Lung microvascular endothelial cell (primary cell): ENCODE data around the gene TSNAXIP1. TPM values are rescaled to one million over a fixed set of nuclear protein-coding genes. Genes with fewer than 3 reads are reported as not detected.
A peak's percentile ranks its signal among the peaks of the same experiment; 100 is the strongest.
"Not testable (repeated sequence)": the region's sequence is repeated elsewhere in the genome, so short reads cannot be mapped to it uniquely, and the experiment has no call there.

ENCODE experiments used
- DNase-seq, 2 donors: peaks; one replicate each; pipeline versions ENCODE4 v3.0.0 to v3.0.0-alpha.2; 2010; ENCODE audit warnings: low read depth in 2 of 2
- total RNA-seq: library from RNA; depleted of rRNA; stranded (reverse); fragments of >200 nt; gene quantifications from 2 replicates; pipeline ENCODE4 v1.2.1, GENCODE V29; 2014

The TSNAXIP1 gene
- total RNA-seq, 1 donor from 2014 or later, result 0.40 TPM

DNA sequence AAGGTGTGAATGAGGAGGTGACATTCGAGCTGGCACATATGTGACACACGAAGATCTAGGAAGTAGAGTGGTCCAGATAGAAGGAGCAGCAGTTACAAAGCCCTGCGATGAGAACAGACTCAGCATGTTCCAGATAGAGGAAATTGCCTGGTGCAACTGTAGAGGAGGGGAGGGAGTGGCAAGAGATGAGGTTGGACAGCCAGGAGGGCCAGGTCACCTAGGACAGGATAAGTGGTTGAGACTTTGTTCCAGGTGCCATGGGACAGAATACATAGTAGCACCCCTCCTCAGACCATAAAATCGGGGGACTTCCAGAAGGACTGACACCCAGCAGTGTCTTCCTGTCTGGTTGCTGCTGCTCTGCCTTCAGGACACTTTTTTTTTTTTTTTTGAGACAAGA is 51.8 kb downstream of the TSNAXIP1 start:
- DNase-seq, result no peak

DNA sequence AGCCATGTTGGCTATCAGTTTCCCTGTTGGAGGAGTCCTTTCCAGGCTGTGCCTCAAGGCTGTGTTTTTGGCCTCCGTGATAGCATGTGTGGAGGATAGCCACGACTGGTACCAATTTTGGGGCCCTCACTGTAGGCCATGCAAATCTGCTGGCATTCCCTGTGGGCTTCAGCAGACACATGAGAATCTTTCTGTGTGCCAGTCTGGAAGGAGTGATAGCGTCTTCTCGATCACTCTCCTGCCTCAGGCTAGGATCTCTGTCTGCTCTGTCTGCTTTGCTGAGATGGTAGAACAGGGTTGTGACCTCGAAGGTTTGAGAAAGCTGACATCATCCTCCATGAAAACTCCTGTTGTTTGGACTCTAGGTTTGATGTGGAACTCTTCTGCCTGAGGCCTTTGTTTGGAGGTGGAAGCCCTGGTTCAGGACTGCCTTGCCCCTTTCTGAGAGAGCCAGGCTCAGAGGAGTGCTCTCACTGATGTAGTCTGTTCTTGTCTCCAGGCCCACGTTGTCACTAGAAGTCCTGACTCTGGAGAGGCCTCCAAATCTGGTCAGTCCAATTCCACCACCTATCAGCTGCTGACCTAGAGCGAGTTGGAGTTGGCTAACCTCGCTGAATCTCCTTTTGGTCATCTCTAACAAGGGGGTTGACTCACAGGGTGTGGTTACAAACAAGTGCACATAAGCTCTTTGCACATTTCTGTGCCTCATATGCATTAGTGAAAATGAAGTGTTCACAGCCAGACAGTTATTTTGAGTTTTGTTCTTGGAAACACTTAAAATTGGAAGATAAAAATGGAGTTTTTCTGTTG is 54.1 kb downstream of the TSNAXIP1 start:
- peak in 1 of 2 donors; percentile 39 for DNase-seq

- no peak for DNase-seq
Measured at GRCh38 chr16:67861877-67862276, 55.2 kb downstream of the TSNAXIP1 start.

DNA sequence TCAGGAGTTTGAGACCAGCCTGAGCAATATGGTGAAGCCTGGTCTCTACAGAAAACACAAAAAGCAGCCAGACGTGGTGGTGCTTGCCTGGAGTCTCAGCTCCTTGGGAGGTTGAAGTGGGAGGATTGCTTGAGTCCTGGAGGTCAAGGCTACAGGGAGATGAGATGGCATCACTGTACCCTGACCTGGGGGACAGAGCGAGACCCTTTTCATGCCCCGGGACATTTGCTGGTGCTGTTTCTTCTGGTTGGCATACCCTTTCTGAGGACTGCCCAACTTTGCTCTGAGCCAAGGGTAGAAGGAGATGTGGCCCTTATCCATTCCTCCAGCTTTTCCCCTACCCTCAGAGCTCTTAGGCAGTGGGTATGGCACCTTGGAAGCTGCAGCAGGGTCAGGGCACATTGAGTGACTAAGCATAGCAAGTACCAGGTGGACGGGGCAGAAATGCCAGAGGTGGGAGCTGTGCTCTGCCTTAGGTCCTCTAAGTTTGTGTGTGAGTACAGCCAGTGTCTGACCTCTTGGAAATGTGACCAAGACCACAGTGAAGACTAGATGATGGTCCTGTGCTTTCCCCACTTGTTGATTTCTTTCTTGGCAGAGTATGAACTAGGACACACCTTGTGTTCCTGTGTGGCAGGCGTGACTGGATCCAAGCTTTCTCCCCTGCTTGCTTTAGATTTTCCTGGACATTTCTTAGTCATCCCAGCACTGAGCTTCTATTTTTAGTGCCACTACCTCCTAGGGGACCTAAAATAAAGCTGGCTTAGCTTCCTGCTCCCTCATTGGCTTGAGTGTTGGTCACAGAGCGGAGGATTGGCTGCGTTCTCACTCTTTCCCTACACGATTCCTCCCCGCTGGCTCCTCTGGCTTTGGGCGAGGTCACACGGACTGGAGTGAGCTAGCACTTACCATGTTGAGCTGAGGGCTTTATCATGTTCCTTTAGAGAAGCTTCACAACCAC is 56.2 kb downstream of the TSNAXIP1 start:
- peak in 1 of 2 donors; percentile 32 for DNase-seq

- not testable (repeated sequence) for DNase-seq
Measured at GRCh38 chr16:67864044-67864443, 57.4 kb downstream of the TSNAXIP1 start.

DNA sequence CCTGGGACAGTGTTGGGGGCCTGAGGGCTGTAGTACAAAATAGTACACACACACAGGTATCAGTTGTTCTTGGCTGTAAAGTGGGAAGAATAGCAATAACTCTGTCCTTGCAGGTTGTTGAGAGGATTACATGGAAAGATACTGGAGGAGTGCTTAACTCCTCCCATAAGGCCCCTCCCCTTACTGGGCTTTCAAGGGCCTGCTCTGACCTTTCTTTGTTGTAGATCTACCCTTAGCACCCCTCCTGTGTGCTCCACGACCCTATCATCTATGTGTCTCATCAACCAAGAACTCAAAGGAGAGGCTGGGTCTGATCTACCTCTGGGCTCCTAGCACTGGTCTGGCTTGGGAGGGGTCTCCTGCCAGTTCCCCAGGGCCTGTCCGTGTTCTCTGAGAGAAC is 57.9 kb downstream of the TSNAXIP1 start:
- DNase-seq, result no peak

DNA sequence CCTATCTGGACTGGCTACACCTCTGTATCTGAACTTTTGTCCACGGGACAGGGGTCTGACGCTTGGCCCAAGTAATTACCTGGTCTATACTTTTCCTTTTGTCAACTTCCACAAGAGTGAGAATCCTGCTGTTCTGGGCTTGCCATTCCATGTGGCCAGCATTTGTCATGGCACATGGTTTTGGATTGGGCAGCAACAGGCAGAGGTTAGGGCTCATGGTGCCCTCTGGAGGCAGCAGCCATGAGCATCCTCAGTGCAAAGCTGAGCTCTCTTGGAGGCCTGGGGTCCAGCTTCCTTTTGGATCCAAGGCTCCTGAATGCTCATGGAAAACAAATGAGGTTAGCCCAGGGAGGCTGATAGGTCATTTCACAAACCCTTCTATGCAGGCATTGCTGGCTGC is 58.6 kb downstream of the TSNAXIP1 start:
- DNase-seq, result peak; percentile 53 to 61

DNA sequence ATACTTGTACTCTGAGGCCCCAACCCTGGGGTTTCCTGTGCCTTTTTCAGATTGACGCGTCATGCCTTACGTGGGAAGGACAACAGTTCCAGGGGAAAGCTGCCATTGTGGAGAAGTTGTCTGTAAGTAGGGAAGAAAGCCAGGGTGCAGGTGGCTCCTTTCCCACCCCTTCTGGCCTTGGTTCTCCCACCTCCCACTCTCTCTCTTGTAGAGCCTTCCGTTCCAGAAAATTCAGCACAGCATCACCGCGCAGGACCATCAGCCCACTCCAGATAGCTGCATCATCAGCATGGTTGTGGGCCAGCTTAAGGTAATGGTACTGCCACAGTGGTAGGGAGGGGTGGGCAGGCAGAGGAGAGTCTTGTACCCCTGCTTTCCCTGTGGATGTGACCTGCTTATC is 61.6 kb downstream of the TSNAXIP1 start:
- DNase-seq, result no peak

DNA sequence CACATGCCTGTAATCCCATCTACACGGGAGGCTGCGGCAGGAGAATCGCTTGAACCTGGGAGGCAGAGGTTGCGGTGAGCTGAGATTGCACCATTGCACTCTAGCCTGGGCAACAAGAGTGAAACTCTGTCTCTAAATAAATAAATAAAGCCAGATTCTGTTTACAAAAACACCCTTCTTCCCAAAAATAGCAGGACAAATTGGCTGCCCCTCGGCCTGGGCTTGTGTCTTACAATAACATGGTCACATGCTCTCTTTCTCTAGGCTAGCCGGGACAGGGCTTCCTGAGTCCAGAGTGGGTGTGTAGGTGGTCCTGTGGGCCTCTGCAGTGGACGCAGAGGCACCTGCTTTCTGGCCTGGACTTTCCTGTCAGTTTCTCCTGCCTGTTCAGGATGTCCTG is 63.0 kb downstream of the TSNAXIP1 start:
- no peak for DNase-seq

DNA sequence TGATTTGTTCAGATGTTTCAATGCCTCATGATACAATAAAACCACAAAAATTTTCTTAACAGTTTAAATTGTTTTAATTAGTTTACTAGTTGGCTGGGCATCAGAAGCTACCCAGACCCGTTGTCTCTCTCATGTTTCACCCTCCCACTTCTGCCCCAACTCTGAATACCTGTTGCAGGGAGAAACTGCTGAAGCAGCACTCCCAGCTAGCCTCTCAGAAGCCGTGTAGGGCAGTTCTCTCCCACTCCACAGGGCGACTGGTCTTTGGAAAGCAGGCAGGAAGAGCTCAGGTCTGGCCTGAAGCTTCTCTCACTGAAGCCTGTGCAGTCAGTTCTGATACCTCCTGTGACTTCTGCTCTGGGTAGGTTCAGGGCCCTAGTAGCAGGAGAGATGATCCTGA is 64.6 kb downstream of the TSNAXIP1 start:
- no peak for DNase-seq

DNA sequence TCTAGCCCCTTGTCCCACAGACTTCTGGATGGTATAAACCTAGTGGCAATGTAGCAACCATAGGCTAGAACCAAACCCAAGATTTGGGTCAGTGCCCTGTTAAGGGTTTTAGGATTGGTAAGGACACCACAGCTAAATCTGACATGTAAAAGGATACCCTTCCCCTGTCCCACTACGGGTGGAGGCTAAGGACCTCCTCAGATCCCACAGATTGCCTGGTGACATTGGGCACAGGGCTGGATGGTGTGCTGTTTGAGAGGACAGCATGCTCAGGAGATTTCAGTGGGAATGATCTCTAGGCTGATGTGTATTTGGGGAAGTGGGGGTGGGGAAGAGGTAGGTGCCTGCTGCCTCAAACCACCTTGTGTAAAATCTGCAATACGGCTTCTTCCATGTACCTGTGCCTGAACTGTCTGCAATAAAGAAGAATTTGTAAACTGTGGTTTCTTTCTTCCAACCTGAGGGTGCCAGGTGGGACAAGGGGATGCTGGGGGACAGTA is 65.5 kb downstream of the TSNAXIP1 start:
- DNase-seq, result no peak

- DNase-seq, result peak; percentile 89 to 90
Measured at GRCh38 chr16:67872631-67873434, 66.1 kb downstream of the TSNAXIP1 start, which contains the start of gene EDC4. Gene EDC4, plus strand, starts transcription at chr16:67873052. Its CDS starts 210 bp downstream, at chr16:67873262.

GRCh38 chr16:67873435-67874370 is 67.0 kb downstream of the TSNAXIP1 start:
- DNase-seq, result no peak

DNA sequence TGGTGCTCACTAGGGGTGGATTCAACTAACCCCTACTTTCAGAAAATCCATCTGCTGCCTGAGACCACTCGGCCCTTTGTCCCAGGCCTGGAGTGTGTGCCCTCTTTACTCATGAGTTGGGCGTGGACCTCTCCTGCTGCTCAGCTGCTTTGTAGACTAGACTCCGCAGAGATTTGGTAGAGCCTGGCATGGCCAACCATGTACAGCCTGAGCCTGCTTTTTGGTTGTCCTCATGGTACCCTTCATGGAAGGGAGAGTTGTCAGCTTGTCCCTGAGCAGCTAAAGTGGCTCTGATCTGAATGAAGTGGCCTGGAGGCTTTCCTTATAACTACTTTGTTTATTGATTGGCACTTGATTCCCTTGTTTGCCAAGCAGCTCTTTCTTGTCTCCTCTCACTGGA is 67.7 kb downstream of the TSNAXIP1 start:
- no peak for DNase-seq

DNA sequence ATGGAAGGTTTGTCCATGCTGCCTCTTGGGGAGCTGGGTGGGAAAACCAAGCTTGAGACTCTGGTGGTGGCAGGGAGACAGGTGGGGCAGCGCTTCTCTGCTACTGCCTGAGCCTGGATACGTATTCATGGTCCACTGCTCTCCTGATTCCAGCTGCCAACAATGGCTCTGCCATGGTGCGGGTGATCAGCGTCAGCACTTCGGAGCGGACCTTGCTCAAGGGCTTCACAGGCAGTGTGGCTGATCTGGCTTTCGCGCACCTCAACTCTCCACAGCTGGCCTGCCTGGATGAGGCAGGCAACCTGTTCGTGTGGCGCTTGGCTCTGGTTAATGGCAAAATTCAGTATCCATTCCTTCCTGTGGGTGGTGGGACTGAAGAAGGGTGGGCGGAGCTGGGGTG is 70.4 kb downstream of the TSNAXIP1 start:
- no peak for DNase-seq

Other genes with a start within 250 kb of the TSNAXIP1 start
- gene CTCF, start 244.4 kb upstream of the TSNAXIP1 start, total RNA-seq, result 17.2 and 24.8 TPM in 2 replicates
- gene CARMIL2, start 161.7 kb upstream of the TSNAXIP1 start, total RNA-seq, result 0.44 and 0.79 TPM in 2 replicates
- gene ACD, start 146.6 kb upstream of the TSNAXIP1 start, total RNA-seq, result 8.3 and 10.5 TPM in 2 replicates
- 2.6 and 4.8 TPM in 2 replicates for gene PARD6A, start 145.9 kb upstream of the TSNAXIP1 start, total RNA-seq
- 7.0 and 8.5 TPM in 2 replicates for gene ENKD1, start 140.1 kb upstream of the TSNAXIP1 start, total RNA-seq
- 2.6 and 2.8 TPM in 2 replicates for gene C16orf86, start 140.1 kb upstream of the TSNAXIP1 start, total RNA-seq
- gene GFOD2, start 87.6 kb upstream of the TSNAXIP1 start, total RNA-seq, result 39.9 and 68.8 TPM in 2 replicates
- gene RANBP10, start 329 bp upstream of the TSNAXIP1 start, total RNA-seq, result 4.4 and 7.9 TPM in 2 replicates
- gene THAP11, start 35.4 kb downstream of the TSNAXIP1 start, total RNA-seq, result 25.7 and 39.1 TPM in 2 replicates
- 164 and 193 TPM in 2 replicates for gene NUTF2, start 40.0 kb downstream of the TSNAXIP1 start, total RNA-seq
- 12.2 and 20.0 TPM in 2 replicates for gene CENPT, start 40.8 kb downstream of the TSNAXIP1 start, total RNA-seq
- gene EDC4, start 66.2 kb downstream of the TSNAXIP1 start, total RNA-seq, result 42.3 and 42.9 TPM in 2 replicates
- gene NRN1L, start 78.0 kb downstream of the TSNAXIP1 start, total RNA-seq, result not detected in 2 replicates
- gene PSKH1, start 86.4 kb downstream of the TSNAXIP1 start, total RNA-seq, result 8.3 and 12.9 TPM in 2 replicates
- gene CTRL, start 125.0 kb downstream of the TSNAXIP1 start, total RNA-seq, result 0.20 and 0.22 TPM in 2 replicates
- gene PSMB10, start 130.0 kb downstream of the TSNAXIP1 start, total RNA-seq, result 58.4 and 59.1 TPM in 2 replicates
- gene LCAT, start 137.2 kb downstream of the TSNAXIP1 start, total RNA-seq, result 0.87 and 5.4 TPM in 2 replicates
- 41.2 and 108 TPM in 2 replicates for gene SLC12A4, start 161.7 kb downstream of the TSNAXIP1 start, total RNA-seq
- gene DPEP3, start 173.6 kb downstream of the TSNAXIP1 start, total RNA-seq, result 0.20 TPM in 1 of 2 replicates, not detected in the other
- 3.3 and 8.9 TPM in 2 replicates for gene DPEP2, start 192.6 kb downstream of the TSNAXIP1 start, total RNA-seq
- under 0.01 TPM in 1 of 2 replicates, not detected in the other for gene DPEP2NB, start 209.0 kb downstream of the TSNAXIP1 start, total RNA-seq
- 12.0 and 19.8 TPM in 2 replicates for gene DDX28, start 216.3 kb downstream of the TSNAXIP1 start, total RNA-seq
- gene DUS2, start 216.4 kb downstream of the TSNAXIP1 start, total RNA-seq, result 13.7 and 17.7 TPM in 2 replicates